HG03064 (cell line): ENCODE data around the gene SLC25A39.

Experiments used
- ATAC-seq: cut with Tn5 transposase; IDR thresholded peaks from one replicate; pipeline ENCODE4 v1.9.1; 2021; ENCODE audit warnings: low read depth; ENCODE audit not compliant: unreplicated experiment

SLC25A39 gene

GRCh38 chr17:44280392-44280937 is 44.2 kb downstream of the SLC25A39 start:
- ATAC-seq: no peak

DNA sequence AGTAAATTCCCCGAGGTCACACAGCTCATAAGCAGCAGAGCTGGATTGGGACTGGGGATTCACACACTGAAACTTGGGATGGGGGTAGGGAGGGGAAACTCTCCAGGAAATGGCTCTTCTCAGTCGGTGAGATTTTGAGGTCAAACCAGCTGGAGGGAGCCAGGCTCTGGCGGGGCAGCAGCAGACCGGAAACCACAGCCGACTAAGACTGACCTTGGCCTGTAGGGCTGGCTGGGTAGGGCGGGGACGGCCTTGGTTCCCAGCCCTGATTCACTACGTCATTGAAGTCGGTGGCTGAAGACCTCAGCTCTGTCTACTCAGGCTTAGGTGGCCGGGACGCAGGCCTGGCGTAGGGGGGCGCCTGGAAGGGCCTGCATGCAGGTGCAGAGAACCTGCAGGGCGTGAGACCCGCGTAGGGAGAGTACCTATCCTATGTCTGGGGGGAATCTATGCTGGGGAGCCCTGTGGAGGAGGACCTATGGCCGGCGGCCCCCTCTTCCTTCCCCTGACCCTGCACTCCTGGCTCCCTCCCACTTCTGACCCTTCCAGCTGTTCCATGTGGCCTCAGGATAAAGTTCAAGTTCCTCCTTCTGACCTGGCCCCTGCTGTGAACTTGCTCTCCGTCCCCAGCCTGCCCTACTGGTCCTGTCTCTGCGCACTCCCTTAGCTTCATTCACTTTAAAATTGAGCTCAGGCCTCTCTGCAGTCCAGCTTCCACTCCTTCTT is 44.8 kb downstream of the SLC25A39 start:
- ATAC-seq: no peak

DNA sequence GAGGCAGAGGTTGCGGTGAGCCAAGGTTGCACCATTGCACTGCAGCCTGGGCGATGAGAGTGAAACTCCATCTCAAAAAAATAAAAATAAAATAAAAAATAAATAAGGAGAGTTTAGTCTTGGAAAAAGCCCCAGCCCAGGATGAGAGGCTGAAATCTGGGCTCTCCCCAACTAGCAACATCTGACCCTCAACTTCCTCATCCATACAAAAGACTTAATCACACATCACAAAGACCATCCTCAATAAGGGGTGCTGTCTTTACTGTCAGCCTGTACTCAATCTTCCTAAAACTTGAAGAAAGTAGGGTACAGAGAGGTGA is 45.3 kb downstream of the SLC25A39 start:
- no peak for ATAC-seq

DNA sequence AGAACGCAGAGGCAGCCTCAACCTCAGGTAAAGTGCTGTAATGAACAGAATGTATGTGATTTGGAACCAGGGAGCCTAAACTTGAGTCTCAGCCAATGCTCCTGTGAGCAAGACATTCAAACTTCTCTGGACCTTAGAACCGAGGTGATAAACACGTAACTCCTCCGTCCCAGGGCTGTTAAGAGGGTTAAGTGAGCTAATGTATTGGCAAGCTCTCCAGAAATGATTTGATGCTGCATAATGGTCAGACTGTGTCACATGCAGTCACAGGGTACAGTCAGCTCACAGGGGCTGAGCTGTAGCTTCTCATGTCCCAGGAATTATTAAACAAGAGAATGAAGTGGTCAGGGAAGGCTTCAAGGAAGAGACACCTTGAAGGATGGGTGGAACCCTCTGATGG is 46.6 kb downstream of the SLC25A39 start:
- no peak for ATAC-seq

GRCh38 chr17:44273607-44274006 is 51.0 kb downstream of the SLC25A39 start:
- no peak for ATAC-seq

- ATAC-seq: no peak
These were observed 51.7 kb downstream of the SLC25A39 start for GRCh38 chr17:44272954-44273353.

GRCh38 chr17:44272321-44272951 is 52.2 kb downstream of the SLC25A39 start:
- no peak for ATAC-seq
